ENCODE data around the gene METTL16.

Gene METTL16

DNA sequence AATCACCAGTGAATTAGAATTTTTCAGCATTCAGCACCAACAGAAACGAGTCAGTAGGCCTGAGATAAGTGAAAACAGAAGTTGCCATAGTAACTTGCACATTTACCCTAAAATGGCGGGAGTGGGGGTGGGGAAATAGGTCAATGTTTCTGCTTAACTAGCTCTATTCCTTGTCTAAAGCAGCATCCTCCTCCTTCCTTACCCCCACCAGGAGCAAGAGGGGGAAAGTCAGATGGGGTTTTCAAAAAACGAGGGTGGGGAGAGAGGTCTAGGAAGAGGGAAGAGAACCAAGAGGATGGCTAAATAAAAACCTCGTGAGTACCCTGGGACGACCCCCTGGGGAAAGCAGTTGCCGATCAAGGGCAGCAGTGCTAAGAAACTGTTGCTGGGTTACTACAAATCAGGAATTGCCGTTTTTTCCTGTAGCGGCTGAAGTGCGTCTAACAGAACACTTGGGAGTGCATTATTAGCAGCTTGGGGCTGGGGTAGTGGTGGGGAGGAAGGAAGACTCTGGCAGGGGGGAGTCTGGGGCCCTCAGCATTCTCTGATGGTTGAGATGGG lies 76.4 kb downstream of the METTL16 start:
- H3K9me3 ChIP-seq (ENCODE audit: insufficient read depth, low read depth, low read length): no peaks in the 10 kb centered on the region
- no peak overlapping the region for H3K4me2 ChIP-seq (ENCODE audit: low read length)
- H3K23ac ChIP-seq (ENCODE audit: low read length): no peak overlapping the region
- no peak overlapping the region for H4K91ac ChIP-seq (ENCODE audit: low read depth, low read length)
- no peak overlapping the region for H3K14ac ChIP-seq (ENCODE audit: low read length)
- H3K79me2 ChIP-seq (ENCODE audit: control insufficient read depth, insufficient read depth, low read length, poor library complexity): no peaks in the 10 kb centered on the region
- DNase-seq: no peak
- H3K36me3 ChIP-seq (ENCODE audit: control insufficient read depth in 1 of 2, insufficient read depth in 2 of 2, low read length in 2 of 2): peaks cover 26 to 31% of the 10 kb centered on the region in 2 experiments
- H3K27ac ChIP-seq (ENCODE audit: low read depth, low read length): no peak overlapping the region
- H4K8ac ChIP-seq (ENCODE audit: low read depth, low read length): no peak overlapping the region
- no CpG with 5 or more reads among the region's 9 CpGs for WGBS (ENCODE audit: extremely low coverage, insufficient coverage, insufficient read length)
- H2BK120ac ChIP-seq (ENCODE audit: insufficient read depth, low read length, poor library complexity): no peak overlapping the region
- no peak overlapping the region for H3K4ac ChIP-seq (ENCODE audit: low read depth, low read length)
- no peak overlapping the region for H3K4me3 ChIP-seq (ENCODE audit: low read depth, low read length)
- no peaks in the 10 kb centered on the region for H3K27me3 ChIP-seq (ENCODE audit: insufficient read depth, low read length)
- no peak overlapping the region for H4K12ac ChIP-seq (ENCODE audit: low read depth, low read length)
- no peak overlapping the region for H3K18ac ChIP-seq (ENCODE audit: low read length)
- no peak overlapping the region for H3K9ac ChIP-seq (ENCODE audit: low read length)
- no peaks in the 10 kb centered on the region for H3K79me1 ChIP-seq (ENCODE audit: low read length)
- no peak overlapping the region for H2AK5ac ChIP-seq (ENCODE audit: low read length)
- H2BK12ac ChIP-seq (ENCODE audit: low read length): no peak overlapping the region
- H2BK5ac ChIP-seq (ENCODE audit: low read depth, low read length, poor library complexity): no peak overlapping the region
- no peak overlapping the region for H2AFZ ChIP-seq (ENCODE audit: insufficient read depth, low read length, poor library complexity)
- no peaks in the 10 kb centered on the region for H3K4me1 ChIP-seq (ENCODE audit: control insufficient read depth in 1 of 2, insufficient read depth in 2 of 2, low read length in 2 of 2)

DNA sequence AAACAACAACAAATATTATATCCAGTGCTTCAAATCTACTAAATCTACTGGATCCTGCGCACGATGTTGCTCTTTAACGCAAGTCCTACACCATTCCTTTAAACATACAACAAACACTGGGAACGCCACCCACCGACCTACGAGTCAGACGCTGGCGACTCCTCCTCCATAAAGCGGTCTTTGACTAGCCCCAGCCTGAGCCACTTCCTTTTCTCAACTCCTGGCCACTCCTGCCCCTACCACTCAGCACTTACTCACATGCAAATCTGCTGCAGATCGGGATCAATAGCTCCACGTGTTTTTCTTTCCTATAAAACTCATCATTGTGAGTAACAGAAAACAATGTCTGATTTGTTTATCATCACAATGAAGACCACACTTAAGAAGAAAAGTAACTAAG lies 78.0 kb downstream of the METTL16 start:
- no peaks in the 10 kb centered on the region for H3K79me2 ChIP-seq (ENCODE audit: control insufficient read depth, insufficient read depth, low read length, poor library complexity)
- DNase-seq: no peak
- H2BK12ac ChIP-seq (ENCODE audit: low read length): no peak overlapping the region
- H3K14ac ChIP-seq (ENCODE audit: low read length): no peak overlapping the region
- no peaks in the 10 kb centered on the region for H3K4me1 ChIP-seq (ENCODE audit: control insufficient read depth in 1 of 2, insufficient read depth in 2 of 2, low read length in 2 of 2)
- WGBS (ENCODE audit: extremely low coverage, insufficient coverage, insufficient read length): no CpG with 5 or more reads among the region's 11 CpGs
- H2BK5ac ChIP-seq (ENCODE audit: low read depth, low read length, poor library complexity): no peak overlapping the region
- no peaks in the 10 kb centered on the region for H3K79me1 ChIP-seq (ENCODE audit: low read length)
- H2AFZ ChIP-seq (ENCODE audit: insufficient read depth, low read length, poor library complexity): no peak overlapping the region
- H3K9me3 ChIP-seq (ENCODE audit: insufficient read depth, low read depth, low read length): no peaks in the 10 kb centered on the region
- no peak overlapping the region for H2BK120ac ChIP-seq (ENCODE audit: insufficient read depth, low read length, poor library complexity)
- no peak overlapping the region for H3K18ac ChIP-seq (ENCODE audit: low read length)
- no peak overlapping the region for H3K4me3 ChIP-seq (ENCODE audit: low read depth, low read length)
- H3K4me2 ChIP-seq (ENCODE audit: low read length): no peak overlapping the region
- H3K27me3 ChIP-seq (ENCODE audit: insufficient read depth, low read length): no peaks in the 10 kb centered on the region
- no peak overlapping the region for H4K12ac ChIP-seq (ENCODE audit: low read depth, low read length)
- no peak overlapping the region for H4K8ac ChIP-seq (ENCODE audit: low read depth, low read length)
- H3K27ac ChIP-seq (ENCODE audit: low read depth, low read length): no peak overlapping the region
- peaks cover 20 to 27% of the 10 kb centered on the region in 2 experiments for H3K36me3 ChIP-seq (ENCODE audit: control insufficient read depth in 1 of 2, insufficient read depth in 2 of 2, low read length in 2 of 2)
- no peak overlapping the region for H3K23ac ChIP-seq (ENCODE audit: low read length)
- no peak overlapping the region for H2AK5ac ChIP-seq (ENCODE audit: low read length)
- H3K9ac ChIP-seq (ENCODE audit: low read length): no peak overlapping the region
- no peak overlapping the region for H4K91ac ChIP-seq (ENCODE audit: low read depth, low read length)
- H3K4ac ChIP-seq (ENCODE audit: low read depth, low read length): no peak overlapping the region

DNA sequence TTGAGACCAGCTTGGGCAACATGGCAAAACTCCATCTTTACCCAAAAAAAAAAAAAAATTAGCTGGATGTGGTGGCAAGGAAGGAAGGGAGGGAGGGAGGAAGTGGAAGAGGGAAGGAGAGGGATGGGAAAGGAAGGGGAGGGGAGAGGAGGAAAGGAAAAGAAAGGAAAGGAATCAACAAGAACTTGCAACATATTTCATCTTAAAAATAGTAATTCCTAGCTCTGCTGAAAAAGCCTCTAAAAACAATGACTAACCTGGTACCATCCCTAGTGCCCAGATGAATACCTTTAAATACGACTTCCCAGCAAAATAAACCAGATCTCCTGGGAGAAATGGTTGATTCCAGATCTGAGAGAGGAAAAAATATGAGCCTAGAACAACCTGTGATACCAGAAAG lies 83.8 kb downstream of the METTL16 start:
- Histone ChIP-seq H4K12ac (ENCODE audit: low read depth, low read length) (no peak overlapping the region), H3K27me3 (ENCODE audit: insufficient read depth, low read length) (no peaks in the 10 kb centered on the region), H4K8ac (ENCODE audit: low read depth, low read length) (no peak overlapping the region), H3K9ac (ENCODE audit: low read length) (no peak overlapping the region), H2AK5ac (ENCODE audit: low read length) (no peak overlapping the region), H3K18ac (ENCODE audit: low read length) (no peak overlapping the region), H2BK120ac (ENCODE audit: insufficient read depth, low read length, poor library complexity) (no peak overlapping the region), H3K79me1 (ENCODE audit: low read length) (no peaks in the 10 kb centered on the region), H2BK12ac (ENCODE audit: low read length) (no peak overlapping the region), H3K27ac (ENCODE audit: low read depth, low read length) (no peak overlapping the region), H3K4ac (ENCODE audit: low read depth, low read length) (no peak overlapping the region), H2AFZ (ENCODE audit: insufficient read depth, low read length, poor library complexity) (no peak overlapping the region), H3K4me3 (ENCODE audit: low read depth, low read length) (no peak overlapping the region), H2BK5ac (ENCODE audit: low read depth, low read length, poor library complexity) (no peak overlapping the region), H3K79me2 (ENCODE audit: control insufficient read depth, insufficient read depth, low read length, poor library complexity) (no peaks in the 10 kb centered on the region), H3K4me2 (ENCODE audit: low read length) (no peak overlapping the region), H4K91ac (ENCODE audit: low read depth, low read length) (no peak overlapping the region), H3K36me3 (ENCODE audit: control insufficient read depth in 1 of 2, insufficient read depth in 2 of 2, low read length in 2 of 2) (peaks cover 0 to 6% of the 10 kb centered on the region in 2 experiments), H3K4me1 (ENCODE audit: control insufficient read depth in 1 of 2, insufficient read depth in 2 of 2, low read length in 2 of 2) (no peaks in the 10 kb centered on the region), H3K14ac (ENCODE audit: low read length) (no peak overlapping the region), H3K23ac (ENCODE audit: low read length) (no peak overlapping the region), H3K9me3 (ENCODE audit: insufficient read depth, low read depth, low read length) (no peaks in the 10 kb centered on the region)
- DNase-seq: no peak
- WGBS (ENCODE audit: extremely low coverage, insufficient coverage, insufficient read length): no CpG with 5 or more reads among the region's 1 CpG

DNA sequence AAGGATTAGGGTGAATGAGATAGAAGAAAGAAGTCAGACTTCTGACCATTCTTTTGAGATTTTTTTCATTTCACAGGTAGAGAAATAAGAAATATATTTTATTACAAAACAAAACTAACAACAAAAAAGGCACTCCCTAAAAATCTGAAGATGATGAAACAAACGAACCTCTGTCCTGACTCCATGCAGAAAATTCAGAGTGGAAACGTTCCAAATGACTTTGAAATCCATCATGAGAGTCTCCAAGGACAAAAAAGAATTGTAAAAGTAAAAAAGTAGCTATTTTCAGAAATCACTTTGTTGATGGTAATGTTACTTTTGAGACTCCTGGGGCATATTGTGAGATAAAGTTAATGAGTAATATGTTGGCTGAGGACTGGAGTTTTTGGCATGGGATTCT lies 84.5 kb downstream of the METTL16 start:
- Histone ChIP-seq H2BK5ac (ENCODE audit: low read depth, low read length, poor library complexity) (no peak overlapping the region), H3K79me1 (ENCODE audit: low read length) (no peaks in the 10 kb centered on the region), H3K4ac (ENCODE audit: low read depth, low read length) (no peak overlapping the region), H2AK5ac (ENCODE audit: low read length) (no peak overlapping the region), H3K9me3 (ENCODE audit: insufficient read depth, low read depth, low read length) (no peaks in the 10 kb centered on the region), H2BK12ac (ENCODE audit: low read length) (no peak overlapping the region), H3K79me2 (ENCODE audit: control insufficient read depth, insufficient read depth, low read length, poor library complexity) (no peaks in the 10 kb centered on the region), H2AFZ (ENCODE audit: insufficient read depth, low read length, poor library complexity) (no peak overlapping the region), H3K27ac (ENCODE audit: low read depth, low read length) (no peak overlapping the region), H3K4me3 (ENCODE audit: low read depth, low read length) (no peak overlapping the region), H3K18ac (ENCODE audit: low read length) (no peak overlapping the region), H2BK120ac (ENCODE audit: insufficient read depth, low read length, poor library complexity) (no peak overlapping the region), H4K12ac (ENCODE audit: low read depth, low read length) (no peak overlapping the region), H3K9ac (ENCODE audit: low read length) (no peak overlapping the region), H3K36me3 (ENCODE audit: control insufficient read depth in 1 of 2, insufficient read depth in 2 of 2, low read length in 2 of 2) (peaks cover 0 to 6% of the 10 kb centered on the region in 2 experiments), H3K4me2 (ENCODE audit: low read length) (no peak overlapping the region), H4K8ac (ENCODE audit: low read depth, low read length) (no peak overlapping the region), H3K27me3 (ENCODE audit: insufficient read depth, low read length) (no peaks in the 10 kb centered on the region), H3K23ac (ENCODE audit: low read length) (no peak overlapping the region), H4K91ac (ENCODE audit: low read depth, low read length) (no peak overlapping the region), H3K4me1 (ENCODE audit: control insufficient read depth in 1 of 2, insufficient read depth in 2 of 2, low read length in 2 of 2) (no peaks in the 10 kb centered on the region), H3K14ac (ENCODE audit: low read length) (no peak overlapping the region)
- no peak for DNase-seq
- no CpG with 5 or more reads among the region's 2 CpGs for WGBS (ENCODE audit: extremely low coverage, insufficient coverage, insufficient read length)
